Liver (tissue), 3 donors: ENCODE results near the gene TAS2R40.

ENCODE experiments used
- EGR1 ChIP-seq, 2 donors: IDR thresholded peaks; 2 replicates each; pipeline ENCODE4 v1.6.1; 2016 to 2018; ENCODE audit warnings: antibody characterized with exemption in 2 of 2, low read depth in 2 of 2
- FOXA1 ChIP-seq: IDR thresholded peaks from 2 replicates; pipeline ENCODE4 v1.6.1; 2016; ENCODE audit warnings: antibody characterized with exemption
- GABPA ChIP-seq, 2 donors: IDR thresholded peaks in 1 of 2; conservative IDR thresholded peaks in 1 of 2; 2 replicates each; pipeline ENCODE4 v1.6.1; 2016; ENCODE audit warnings: antibody characterized with exemption in 2 of 2, mild to moderate bottlenecking in 1 of 2, moderate library complexity in 1 of 2
- JUND ChIP-seq, 2 donors: IDR thresholded peaks; 2 replicates each; pipeline ENCODE4 v1.6.1; 2016; ENCODE audit warnings: antibody characterized with exemption in 2 of 2
- RAD21 ChIP-seq, 2 donors: IDR thresholded peaks; 2 replicates each; pipeline ENCODE4 v1.6.1; 2016; ENCODE audit warnings: antibody characterized with exemption in 2 of 2, mild to moderate bottlenecking in 2 of 2
- SP1 ChIP-seq: IDR thresholded peaks from 2 replicates; pipeline ENCODE4 v1.6.1; 2018; ENCODE audit warnings: antibody characterized with exemption, mild to moderate bottlenecking
- TAF1 ChIP-seq: conservative IDR thresholded peaks from 2 replicates; pipeline ENCODE4 v1.6.1; 2016; ENCODE audit warnings: antibody characterized with exemption, mild to moderate bottlenecking
- YY1 ChIP-seq: IDR thresholded peaks from 2 replicates; pipeline ENCODE4 v1.6.1; 2016; ENCODE audit warnings: antibody characterized with exemption, mild to moderate bottlenecking
- TF ChIP-seq, protein P1 (sequence below): fragments of 150-350 bp; IDR thresholded peaks from 2 replicates; pipeline ENCODE4 v1.5.1; 2017; ENCODE audit warnings: improper control_type of control experiment, low read depth, low read length; ENCODE audit not compliant: missing input control
- TF ChIP-seq, protein P2 (sequence below): IDR thresholded peaks from 2 replicates; pipeline ENCODE4 v1.6.1; 2016; ENCODE audit warnings: antibody characterized with exemption, mild to moderate bottlenecking
- TF ChIP-seq, protein P3 (sequence below): IDR thresholded peaks from 2 replicates; pipeline ENCODE4 v1.6.1; 2016; ENCODE audit warnings: antibody characterized with exemption
- TF ChIP-seq, protein P4 (sequence below): IDR thresholded peaks from 2 replicates; pipeline ENCODE4 v1.6.1; 2016; ENCODE audit warnings: antibody characterized with exemption
- TF ChIP-seq, protein P5 (sequence below): IDR thresholded peaks from 2 replicates; pipeline ENCODE4 v1.6.1; 2016; ENCODE audit warnings: antibody characterized with exemption
- donor health status: healthy.
- donor health status: healthy.

DNA sequence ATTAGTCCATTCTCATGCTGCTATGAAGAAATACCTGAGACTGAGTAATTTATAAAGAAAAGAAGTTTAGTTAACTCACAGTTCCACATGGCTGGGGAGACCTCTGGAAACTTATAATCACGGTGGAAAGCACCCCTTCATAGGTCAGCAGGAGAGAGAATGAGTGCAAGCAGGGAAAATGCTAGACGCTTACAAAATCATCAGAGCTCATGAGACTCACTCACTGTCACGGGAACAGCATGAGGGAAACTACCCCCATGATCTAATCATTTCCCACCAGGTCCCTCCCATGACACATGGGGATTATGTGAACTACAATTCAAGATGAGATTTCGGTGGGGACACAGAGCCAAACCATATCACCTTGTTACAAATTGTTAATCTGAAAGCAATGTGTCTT, 22.8 kb upstream of the TAS2R40 start:
- TF ChIP-seq SP1 = no peak
- TF ChIP-seq, protein P1, sequence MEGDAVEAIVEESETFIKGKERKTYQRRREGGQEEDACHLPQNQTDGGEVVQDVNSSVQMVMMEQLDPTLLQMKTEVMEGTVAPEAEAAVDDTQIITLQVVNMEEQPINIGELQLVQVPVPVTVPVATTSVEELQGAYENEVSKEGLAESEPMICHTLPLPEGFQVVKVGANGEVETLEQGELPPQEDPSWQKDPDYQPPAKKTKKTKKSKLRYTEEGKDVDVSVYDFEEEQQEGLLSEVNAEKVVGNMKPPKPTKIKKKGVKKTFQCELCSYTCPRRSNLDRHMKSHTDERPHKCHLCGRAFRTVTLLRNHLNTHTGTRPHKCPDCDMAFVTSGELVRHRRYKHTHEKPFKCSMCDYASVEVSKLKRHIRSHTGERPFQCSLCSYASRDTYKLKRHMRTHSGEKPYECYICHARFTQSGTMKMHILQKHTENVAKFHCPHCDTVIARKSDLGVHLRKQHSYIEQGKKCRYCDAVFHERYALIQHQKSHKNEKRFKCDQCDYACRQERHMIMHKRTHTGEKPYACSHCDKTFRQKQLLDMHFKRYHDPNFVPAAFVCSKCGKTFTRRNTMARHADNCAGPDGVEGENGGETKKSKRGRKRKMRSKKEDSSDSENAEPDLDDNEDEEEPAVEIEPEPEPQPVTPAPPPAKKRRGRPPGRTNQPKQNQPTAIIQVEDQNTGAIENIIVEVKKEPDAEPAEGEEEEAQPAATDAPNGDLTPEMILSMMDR = no peak
- no peak for TF ChIP-seq GABPA (IDR thresholded peaks at IDR 0.05 in 1 of 2, conservative IDR thresholded peaks at IDR 0.05 in 1 of 2)
- TF ChIP-seq RAD21 (IDR thresholded peaks at IDR 0.05) = no peak
- TF ChIP-seq EGR1 (IDR thresholded peaks at IDR 0.05; ENCODE audit: low read depth in 2 of 2) = no peak
- no peak for TF ChIP-seq TAF1
- TF ChIP-seq, protein P2, sequence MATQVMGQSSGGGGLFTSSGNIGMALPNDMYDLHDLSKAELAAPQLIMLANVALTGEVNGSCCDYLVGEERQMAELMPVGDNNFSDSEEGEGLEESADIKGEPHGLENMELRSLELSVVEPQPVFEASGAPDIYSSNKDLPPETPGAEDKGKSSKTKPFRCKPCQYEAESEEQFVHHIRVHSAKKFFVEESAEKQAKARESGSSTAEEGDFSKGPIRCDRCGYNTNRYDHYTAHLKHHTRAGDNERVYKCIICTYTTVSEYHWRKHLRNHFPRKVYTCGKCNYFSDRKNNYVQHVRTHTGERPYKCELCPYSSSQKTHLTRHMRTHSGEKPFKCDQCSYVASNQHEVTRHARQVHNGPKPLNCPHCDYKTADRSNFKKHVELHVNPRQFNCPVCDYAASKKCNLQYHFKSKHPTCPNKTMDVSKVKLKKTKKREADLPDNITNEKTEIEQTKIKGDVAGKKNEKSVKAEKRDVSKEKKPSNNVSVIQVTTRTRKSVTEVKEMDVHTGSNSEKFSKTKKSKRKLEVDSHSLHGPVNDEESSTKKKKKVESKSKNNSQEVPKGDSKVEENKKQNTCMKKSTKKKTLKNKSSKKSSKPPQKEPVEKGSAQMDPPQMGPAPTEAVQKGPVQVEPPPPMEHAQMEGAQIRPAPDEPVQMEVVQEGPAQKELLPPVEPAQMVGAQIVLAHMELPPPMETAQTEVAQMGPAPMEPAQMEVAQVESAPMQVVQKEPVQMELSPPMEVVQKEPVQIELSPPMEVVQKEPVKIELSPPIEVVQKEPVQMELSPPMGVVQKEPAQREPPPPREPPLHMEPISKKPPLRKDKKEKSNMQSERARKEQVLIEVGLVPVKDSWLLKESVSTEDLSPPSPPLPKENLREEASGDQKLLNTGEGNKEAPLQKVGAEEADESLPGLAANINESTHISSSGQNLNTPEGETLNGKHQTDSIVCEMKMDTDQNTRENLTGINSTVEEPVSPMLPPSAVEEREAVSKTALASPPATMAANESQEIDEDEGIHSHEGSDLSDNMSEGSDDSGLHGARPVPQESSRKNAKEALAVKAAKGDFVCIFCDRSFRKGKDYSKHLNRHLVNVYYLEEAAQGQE = no peak
- TF ChIP-seq, protein P3, sequence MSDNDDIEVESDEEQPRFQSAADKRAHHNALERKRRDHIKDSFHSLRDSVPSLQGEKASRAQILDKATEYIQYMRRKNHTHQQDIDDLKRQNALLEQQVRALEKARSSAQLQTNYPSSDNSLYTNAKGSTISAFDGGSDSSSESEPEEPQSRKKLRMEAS = no peak
- no peak for TF ChIP-seq YY1
- TF ChIP-seq, protein P4, sequence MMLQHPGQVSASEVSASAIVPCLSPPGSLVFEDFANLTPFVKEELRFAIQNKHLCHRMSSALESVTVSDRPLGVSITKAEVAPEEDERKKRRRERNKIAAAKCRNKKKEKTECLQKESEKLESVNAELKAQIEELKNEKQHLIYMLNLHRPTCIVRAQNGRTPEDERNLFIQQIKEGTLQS = no peak
- no peak for TF ChIP-seq JUND (IDR thresholded peaks at IDR 0.05)
- TF ChIP-seq FOXA1 = no peak
- TF ChIP-seq, protein P5, sequence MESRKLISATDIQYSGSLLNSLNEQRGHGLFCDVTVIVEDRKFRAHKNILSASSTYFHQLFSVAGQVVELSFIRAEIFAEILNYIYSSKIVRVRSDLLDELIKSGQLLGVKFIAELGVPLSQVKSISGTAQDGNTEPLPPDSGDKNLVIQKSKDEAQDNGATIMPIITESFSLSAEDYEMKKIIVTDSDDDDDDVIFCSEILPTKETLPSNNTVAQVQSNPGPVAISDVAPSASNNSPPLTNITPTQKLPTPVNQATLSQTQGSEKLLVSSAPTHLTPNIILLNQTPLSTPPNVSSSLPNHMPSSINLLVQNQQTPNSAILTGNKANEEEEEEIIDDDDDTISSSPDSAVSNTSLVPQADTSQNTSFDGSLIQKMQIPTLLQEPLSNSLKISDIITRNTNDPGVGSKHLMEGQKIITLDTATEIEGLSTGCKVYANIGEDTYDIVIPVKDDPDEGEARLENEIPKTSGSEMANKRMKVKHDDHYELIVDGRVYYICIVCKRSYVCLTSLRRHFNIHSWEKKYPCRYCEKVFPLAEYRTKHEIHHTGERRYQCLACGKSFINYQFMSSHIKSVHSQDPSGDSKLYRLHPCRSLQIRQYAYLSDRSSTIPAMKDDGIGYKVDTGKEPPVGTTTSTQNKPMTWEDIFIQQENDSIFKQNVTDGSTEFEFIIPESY = no peak
